GM12801 (cell line): ENCODE data around the gene AJAP1.

ENCODE experiments used
- CTCF ChIP-seq: IDR thresholded peaks from one replicate; pipeline ENCODE4 v1.5.1; 2011; ENCODE audit warnings: control low read depth; ENCODE audit not compliant: insufficient read length; ENCODE audit errors: extremely low read depth

Gene AJAP1

GRCh38 chr1:4749406-4749805 lies 95.0 kb downstream of the AJAP1 start:
- no peak for TF ChIP-seq CTCF

GRCh38 chr1:4750177-4750576 lies 95.8 kb downstream of the AJAP1 start:
- TF ChIP-seq CTCF: no peak

- TF ChIP-seq CTCF: no peak
Measured at GRCh38 chr1:4752059-4752458, 97.7 kb downstream of the AJAP1 start.

- no peak for TF ChIP-seq CTCF
Measured at GRCh38 chr1:4754816-4755215, 100.4 kb downstream of the AJAP1 start.

GRCh38 chr1:4755301-4755845 lies 101.0 kb downstream of the AJAP1 start:
- TF ChIP-seq CTCF: no peak

- TF ChIP-seq CTCF: no peak
Measured at GRCh38 chr1:4755864-4756504, 101.6 kb downstream of the AJAP1 start.

GRCh38 chr1:4756851-4757580 lies 102.6 kb downstream of the AJAP1 start:
- no peak for TF ChIP-seq CTCF
